Psoas muscle (tissue), 8 donors: ENCODE data around the gene CRACR2B. TPM values are rescaled to one million over a fixed set of nuclear protein-coding genes. Genes with fewer than 3 reads are reported as not detected.

Experiments used
- ATAC-seq, 4 donors: fragments of 200-7000 bp; cut with Tn5 transposase; one replicate each; pipeline ENCODE4 v1.9.1; 2020; ENCODE audit warnings: moderate library complexity in 3 of 4, mild to moderate bottlenecking in 2 of 4
- DNase-seq, 2 donors: peaks; one replicate each; pipeline ENCODE4 v3.0.0-alpha.2; 2020
- H3K27ac ChIP-seq: fragments of 200-600 bp; one replicate; pipeline ENCODE4 v1.8.0; 2022
- H3K27me3 ChIP-seq, 3 donors: fragments of 200-600 bp in 1 of 3; one replicate each; pipeline versions ENCODE4 v1.6.1 to v1.8.0; 2013 to 2022; ENCODE audit warnings: low read length in 2 of 3, mild to moderate bottlenecking in 2 of 3, moderate library complexity in 1 of 3; ENCODE audit not compliant: insufficient read depth in 3 of 3
- H3K36me3 ChIP-seq, 2 donors: fragments of 200-600 bp in 1 of 2; one replicate each; pipeline versions ENCODE4 v1.6.1 to v1.8.0; 2013 to 2022; ENCODE audit warnings: low read depth in 1 of 2, mild to moderate bottlenecking in 1 of 2, moderate library complexity in 1 of 2; ENCODE audit not compliant: insufficient read depth in 1 of 2
- H3K4me1 ChIP-seq: fragments of 200-600 bp; one replicate; pipeline ENCODE4 v1.8.0; 2022
- H3K4me3 ChIP-seq: fragments of 200-600 bp; one replicate; pipeline ENCODE4 v1.8.0; 2022; ENCODE audit warnings: mild to moderate bottlenecking
- H3K9me3 ChIP-seq: fragments of 200-600 bp; one replicate; pipeline ENCODE4 v1.8.0; 2022
- CTCF ChIP-seq: fragments of 200-600 bp; IDR thresholded peaks from one replicate; pipeline ENCODE4 v1.8.0; 2022; ENCODE audit warnings: antibody characterized with exemption
- WGBS, 3 donors: extraction: QIAGEN DNeasy Blood & Tissue Kit; methylation state at CpG; one replicate each; pipeline versions ENCODE4 v1.1.6 to v1.1.7; 2013; 5-methylcytosine and 5-hydroxymethylcytosine counted together
- intact Hi-C, 2 donors: fragments of 100-400 bp; cut with DNase I; formaldehyde crosslinking; loops; one replicate each; pipeline versions ENCODE4 v1.11.0 to v1.14.2; 2022
- polyA plus RNA-seq, 3 donors: library from polyadenylated mRNA; stranded (reverse); fragments of 200-250 nt; gene quantifications; one replicate each; pipeline ENCODE4 v1.2.3, GENCODE V29; 2013
- total RNA-seq, 4 donors: library from RNA; stranded (reverse); fragmentation: NEBNext Ultra II Directional in 2 of 4; extraction: Animal tissue kit (Norgen Biotek cat#: 25700) in 2 of 4; gene quantifications; one replicate each; pipeline versions ENCODE4 v1.2.1 to v1.2.4, GENCODE V29; 2021 to 2023
- donor health status: healthy with polysubstance abuse.
- donor health status: DM: no; HTN: no; CAD: no; lungs with moderate emphysema.
- donor health status: Bipolar disorder and iron deficiency.
- donor health status: healthy.
- donor health status: DM: yes; HTN: yes; CAD: no.
- donor health status: DM: no; HTN: no; CAD: no.
- donor health status: DM: no; HTN: no; CAD: no.
- donor health status: DM: yes; HTN: yes; CAD: no.

The CRACR2B gene
- total and polyA plus RNA-seq, 7 donors, result 1.9 to 8.9 (median 2.8) TPM

- no peak overlapping the region for H3K4me3 ChIP-seq
- peaks cover 5% of the 10 kb centered on the region for H3K4me1 ChIP-seq
- intact Hi-C loops, result no loop called here
- H3K9me3 ChIP-seq, result no peaks in the 10 kb centered on the region
- H3K27me3 ChIP-seq, result peaks cover 0 to under 1% (median 0%) of the 10 kb centered on the region in 3 donors
- DNase-seq, result no peak
- no peak overlapping the region for H3K27ac ChIP-seq
- WGBS, 3 donors, result 93 to 96% (median 93%) methylated on average over 25 to 27 of the region's 27 CpGs
- no peak for TF ChIP-seq CTCF
- no peak for ATAC-seq
- H3K36me3 ChIP-seq, result no peaks in the 10 kb centered on the region
Measured at GRCh38 chr11:853682-854448, 26.1 kb downstream of the CRACR2B start.

GRCh38 chr11:854601-855329 is 27.0 kb downstream of the CRACR2B start:
- Histone ChIP-seq H3K4me3 (no peak overlapping the region), H3K9me3 (no peaks in the 10 kb centered on the region), H3K36me3 (no peaks in the 10 kb centered on the region), H3K4me1 (peaks cover 3% of the 10 kb centered on the region), H3K27me3 (no peaks in the 10 kb centered on the region), H3K27ac (no peak overlapping the region)
- intact Hi-C loops, result no loop called here
- WGBS, 3 donors, result 79 to 84% (median 79%) methylated on average over 19 to 20 of the region's 20 CpGs
- no peak for TF ChIP-seq CTCF
- DNase-seq (no peak), ATAC-seq (no peak)

- ATAC-seq (no peak), DNase-seq (no peak)
- Histone ChIP-seq H3K27ac (no peak overlapping the region), H3K4me3 (no peak overlapping the region), H3K27me3 (no peaks in the 10 kb centered on the region), H3K9me3 (no peaks in the 10 kb centered on the region), H3K36me3 (no peaks in the 10 kb centered on the region), H3K4me1 (peaks cover 4% of the 10 kb centered on the region)
- WGBS, 3 donors, result 84 to 89% (median 88%) methylated on average over 6 to 7 of the region's 7 CpGs
- intact Hi-C loops, result no loop called here
- TF ChIP-seq CTCF, result no peak
Measured at GRCh38 chr11:855330-855674, 27.6 kb downstream of the CRACR2B start.

- DNase-seq (no peak), ATAC-seq (no peak)
- Histone ChIP-seq H3K9me3 (no peaks in the 10 kb centered on the region), H3K4me3 (no peak overlapping the region), H3K4me1 (peaks cover 4% of the 10 kb centered on the region), H3K27ac (no peak overlapping the region), H3K27me3 (no peaks in the 10 kb centered on the region), H3K36me3 (no peaks in the 10 kb centered on the region)
- intact Hi-C loops, result no loop called here
- 74 to 86% (median 78%) methylated on average over 11 to 12 of the region's 12 CpGs for WGBS, 3 donors
- no peak for TF ChIP-seq CTCF
Measured at GRCh38 chr11:855796-856195, 28.1 kb downstream of the CRACR2B start.
